GM21526 (cell line): ENCODE results near the gene SPAG16.
"Not testable (repeated sequence)": the region's sequence is repeated elsewhere in the genome, so short reads cannot be mapped to it uniquely, and the experiment has no call there.

Source experiments
- ATAC-seq: cut with Tn5 transposase; IDR thresholded peaks from one replicate; pipeline ENCODE4 v1.9.1; 2021; ENCODE audit warnings: moderate library complexity; ENCODE audit not compliant: unreplicated experiment, low FRiP score

The SPAG16 gene

DNA sequence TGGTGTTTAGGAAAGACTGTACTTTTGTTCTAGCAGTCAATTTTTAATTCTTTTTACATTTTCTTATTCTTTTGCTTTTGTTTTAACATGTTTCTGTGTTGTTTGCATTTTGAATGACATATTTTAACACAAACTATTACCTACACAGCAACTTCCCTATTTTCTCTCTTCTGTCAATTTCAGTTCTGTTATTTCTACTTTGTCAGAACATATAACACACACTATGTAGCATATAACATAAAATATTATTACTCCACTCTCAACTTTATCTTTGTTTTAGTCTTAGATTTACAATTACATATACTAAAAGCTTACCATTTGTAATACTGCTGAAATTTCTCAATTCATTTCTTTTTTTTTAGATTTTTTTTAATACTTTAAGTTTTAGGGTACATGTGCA is 753.9 kb downstream of the SPAG16 start:
- no peak for ATAC-seq

DNA sequence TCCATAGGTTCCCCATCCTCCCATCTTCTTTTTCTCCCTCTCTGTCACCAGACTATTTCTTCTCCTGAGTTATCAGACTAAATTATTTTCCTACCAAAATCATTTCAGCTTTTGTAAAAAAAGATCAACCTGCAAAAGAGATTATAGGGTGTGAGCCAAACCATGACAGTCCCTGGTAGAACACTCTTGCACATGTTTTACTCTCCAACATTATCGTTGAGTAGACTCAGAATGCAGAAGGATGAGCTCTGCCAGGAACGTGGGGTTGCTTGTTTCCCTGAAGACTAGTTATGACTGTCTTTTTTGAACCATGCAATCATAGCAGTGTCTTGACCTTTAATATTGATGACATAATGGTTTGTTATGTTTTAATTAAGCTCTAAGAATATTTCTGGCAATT is 766.5 kb downstream of the SPAG16 start:
- ATAC-seq, result no peak

DNA sequence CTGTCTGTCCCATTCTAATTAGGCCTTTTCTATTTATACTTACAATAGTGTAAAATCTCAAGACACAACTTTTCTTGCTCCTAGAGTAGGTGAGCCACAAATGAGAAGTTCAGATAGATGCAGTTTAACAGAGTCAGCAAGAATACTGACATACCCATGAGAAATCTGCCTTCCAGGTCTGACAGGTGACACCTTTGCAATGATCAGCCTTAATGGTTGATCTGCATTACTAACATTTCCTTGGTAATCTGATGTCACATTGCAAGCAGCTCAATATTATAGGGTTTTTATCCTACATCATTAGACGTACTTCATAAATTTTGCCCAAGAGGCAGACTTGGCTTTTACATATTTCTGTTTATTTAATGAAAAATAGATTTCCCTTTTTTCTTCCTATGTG is 767.3 kb downstream of the SPAG16 start:
- no peak for ATAC-seq

DNA sequence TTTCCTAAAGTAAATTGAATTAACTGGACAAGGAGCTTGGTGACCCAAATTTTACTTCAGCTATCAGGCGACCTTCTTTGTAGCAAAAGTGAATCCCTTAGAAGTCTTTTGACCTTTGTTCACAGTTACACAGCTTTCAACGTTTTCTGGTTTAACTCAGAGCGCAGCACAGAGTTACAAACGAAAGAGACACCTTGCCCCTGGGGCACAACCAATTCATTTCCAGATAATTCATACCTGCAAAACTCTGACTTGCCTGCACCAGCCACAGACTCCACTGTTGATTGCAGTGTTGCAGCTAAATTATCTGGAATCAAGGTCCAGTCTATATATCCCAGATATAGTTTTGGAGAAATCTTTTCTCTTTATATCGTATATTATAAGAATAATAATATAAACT is 768.0 kb downstream of the SPAG16 start:
- ATAC-seq, result no peak

DNA sequence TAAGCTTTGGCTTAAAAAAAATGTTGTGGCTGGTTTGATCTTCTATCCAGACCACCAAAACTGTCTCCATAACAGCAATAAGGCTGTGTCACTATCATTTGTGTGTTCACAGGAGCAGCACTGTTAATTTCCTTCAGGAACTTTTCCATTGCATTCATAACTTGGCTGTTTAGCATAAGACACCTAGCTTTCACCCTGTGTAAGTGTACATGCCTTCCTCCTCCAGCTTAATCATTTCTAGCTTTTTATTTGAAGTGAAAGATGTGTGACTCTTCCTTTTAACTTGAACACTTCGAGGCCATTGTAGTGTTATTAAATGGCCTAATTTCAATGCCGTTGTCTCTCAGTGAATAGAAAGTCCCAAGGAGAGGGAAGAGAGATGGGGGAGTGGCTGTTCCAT is 773.7 kb downstream of the SPAG16 start:
- no peak for ATAC-seq

DNA sequence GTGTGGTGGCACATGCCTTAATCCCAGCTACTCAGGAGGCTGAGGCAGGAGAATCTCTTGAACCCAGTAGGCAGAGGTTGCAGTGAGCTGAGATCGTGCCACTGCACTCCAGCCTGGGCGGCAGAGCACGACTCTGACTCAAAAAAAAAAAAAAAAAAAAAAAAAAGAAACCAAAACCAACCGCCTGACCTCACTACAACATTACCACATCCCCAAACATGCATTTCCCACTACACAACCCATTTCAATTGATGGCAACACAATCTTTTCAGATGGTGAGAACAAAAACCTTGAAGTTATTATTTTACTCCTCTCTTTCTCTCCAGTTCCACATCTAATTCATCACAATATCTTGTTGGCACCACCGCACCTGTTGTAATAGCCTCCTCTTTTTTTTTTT is 778.0 kb downstream of the SPAG16 start:
- ATAC-seq, result not testable (repeated sequence)

DNA sequence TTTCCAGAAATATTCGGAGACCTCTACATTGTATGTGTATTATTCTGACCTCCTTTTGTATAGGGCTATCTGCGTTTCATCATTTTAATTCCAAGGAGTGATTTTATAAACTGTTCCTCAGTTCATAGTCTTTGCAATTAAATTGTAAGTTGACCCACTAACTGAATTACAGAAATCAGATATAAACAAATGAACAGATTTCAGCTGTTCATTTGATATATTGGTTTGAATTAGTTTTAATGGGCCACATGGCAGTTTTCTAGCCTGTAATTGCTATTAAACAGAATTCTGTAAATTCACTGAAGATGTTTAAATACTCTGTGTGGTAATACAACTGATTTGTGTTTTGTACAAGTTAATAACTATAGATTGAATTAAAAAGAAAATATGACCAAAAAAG is 780.2 kb downstream of the SPAG16 start:
- no peak for ATAC-seq

DNA sequence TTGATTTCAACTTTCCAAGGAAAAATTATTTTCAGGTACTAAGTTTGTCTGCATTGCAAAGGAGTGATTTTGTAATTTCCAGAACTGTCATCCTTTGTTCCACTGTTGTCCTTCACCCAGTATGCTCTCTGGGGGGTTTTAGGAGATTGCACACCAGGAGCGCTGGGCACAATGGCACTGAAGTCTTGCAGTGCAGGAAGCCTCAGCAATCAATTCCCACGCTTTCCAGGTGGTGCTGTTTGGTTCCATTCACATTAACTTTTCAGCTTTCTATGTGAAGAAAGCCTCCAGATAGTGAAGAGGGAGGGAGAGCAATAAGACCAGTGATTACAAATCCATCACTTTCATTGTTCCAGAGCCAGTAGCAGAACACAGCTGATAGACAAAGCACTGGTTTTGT is 782.6 kb downstream of the SPAG16 start:
- ATAC-seq, result no peak

DNA sequence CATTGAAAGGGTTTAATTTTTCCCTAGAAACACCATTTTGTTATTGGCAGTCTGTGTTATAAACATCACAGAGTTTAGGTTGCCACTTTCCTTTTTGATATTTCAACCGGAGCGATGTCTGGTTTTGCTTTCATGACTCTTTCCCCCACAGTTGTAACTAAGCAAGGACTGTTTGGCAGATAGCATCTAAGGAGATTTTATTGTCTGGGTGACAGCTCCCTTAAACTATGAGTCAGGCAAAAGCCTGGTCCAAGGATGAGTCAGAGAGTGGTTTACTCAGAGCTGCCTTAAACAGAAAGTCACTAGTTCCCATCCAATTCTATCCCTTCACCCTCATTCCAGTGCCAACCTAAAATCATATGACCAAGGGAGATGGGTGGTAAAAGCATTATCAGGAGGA is 785.0 kb downstream of the SPAG16 start:
- no peak for ATAC-seq

DNA sequence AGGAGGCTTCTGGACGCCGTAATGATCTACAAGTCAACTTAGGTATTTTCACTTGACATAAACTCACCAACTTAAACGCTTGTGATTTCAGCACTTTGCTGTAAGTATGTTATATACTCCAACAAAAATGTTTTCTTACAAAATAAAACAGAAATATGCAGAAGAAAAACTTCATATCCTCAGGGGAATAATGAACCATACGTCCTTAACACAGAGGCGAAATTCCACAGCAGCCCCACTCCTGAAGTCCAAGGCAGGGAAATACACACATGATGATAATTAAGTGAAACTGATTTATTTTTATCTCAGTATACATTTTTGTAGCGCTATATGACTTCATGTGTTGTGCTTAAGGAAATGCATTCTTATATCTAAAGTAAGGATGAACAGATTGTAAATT is 791.2 kb downstream of the SPAG16 start:
- ATAC-seq, result no peak

DNA sequence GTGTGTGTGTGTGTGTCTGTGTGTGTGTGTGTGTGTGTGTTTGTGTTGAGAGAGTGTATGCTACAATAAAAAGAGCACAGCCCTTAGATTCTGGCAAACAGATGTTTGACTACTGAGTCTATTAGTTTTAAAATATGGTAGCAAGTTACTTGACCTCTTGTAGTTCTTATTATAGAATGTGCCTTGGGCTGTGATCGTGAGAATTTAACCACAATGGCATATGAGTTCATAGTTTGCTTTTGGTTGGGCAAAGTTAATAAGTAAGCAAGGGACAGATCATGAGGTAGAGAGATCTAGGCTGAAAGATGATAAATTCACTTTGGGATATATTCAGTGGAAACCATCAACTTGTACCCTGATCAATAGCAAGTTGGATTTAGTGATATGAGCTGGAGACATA is 792.3 kb downstream of the SPAG16 start:
- ATAC-seq, result no peak

DNA sequence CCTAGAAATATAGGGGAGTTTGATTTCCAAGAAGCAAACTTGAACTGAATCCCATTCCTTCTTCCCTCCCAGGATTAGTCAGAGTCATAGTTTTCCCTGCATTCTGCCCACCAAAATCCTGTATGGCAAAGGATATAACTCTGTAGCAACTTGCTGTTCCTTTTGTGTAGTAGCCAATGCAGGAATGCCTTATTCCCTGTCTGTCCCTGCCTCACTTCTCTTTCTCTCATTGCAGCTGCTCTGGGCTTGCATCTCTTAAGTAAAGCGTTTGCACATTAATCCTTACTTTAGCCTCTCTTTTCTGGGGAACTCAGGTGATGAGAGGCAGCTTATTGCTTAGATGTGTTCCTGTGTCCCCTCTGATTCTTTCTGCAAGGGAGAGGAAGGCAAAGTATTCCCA is 793.5 kb downstream of the SPAG16 start:
- no peak for ATAC-seq

DNA sequence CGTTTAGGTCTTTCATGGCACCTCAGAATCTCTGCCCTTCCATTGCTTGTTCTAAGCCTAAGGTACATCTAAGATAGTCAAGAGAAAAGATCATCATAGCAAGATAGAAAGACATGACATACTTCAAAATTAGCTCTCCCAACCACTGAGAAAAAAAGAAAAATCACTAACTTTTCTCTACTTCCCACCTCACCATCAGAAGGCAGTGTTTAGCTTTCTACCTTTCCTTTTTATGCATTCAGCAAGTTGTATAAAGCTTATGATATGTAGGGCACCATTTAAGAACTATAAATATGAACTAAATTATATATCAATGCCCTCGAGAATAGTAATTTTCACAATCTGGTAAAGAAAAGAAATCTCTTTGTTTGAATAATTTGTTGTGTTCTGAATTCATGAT is 794.8 kb downstream of the SPAG16 start:
- ATAC-seq, result no peak

DNA sequence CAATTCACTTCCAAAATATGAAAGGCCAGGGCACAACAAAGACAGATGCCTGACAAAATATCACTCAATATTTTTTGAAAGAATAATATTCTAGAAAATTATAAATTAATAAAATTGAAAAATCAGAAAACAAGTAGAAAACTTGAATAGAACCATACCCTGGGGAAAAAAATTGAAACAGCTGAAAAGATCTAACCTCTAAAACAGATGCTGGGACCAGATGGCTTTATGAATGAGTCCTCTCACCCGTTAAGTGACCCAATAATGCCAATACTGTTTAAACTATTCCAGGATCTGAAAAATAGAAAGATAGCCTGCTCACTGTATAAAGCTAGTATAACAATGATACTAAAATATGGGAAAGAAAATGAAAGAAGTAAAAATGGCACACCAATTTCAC is 804.3 kb downstream of the SPAG16 start:
- no peak for ATAC-seq

DNA sequence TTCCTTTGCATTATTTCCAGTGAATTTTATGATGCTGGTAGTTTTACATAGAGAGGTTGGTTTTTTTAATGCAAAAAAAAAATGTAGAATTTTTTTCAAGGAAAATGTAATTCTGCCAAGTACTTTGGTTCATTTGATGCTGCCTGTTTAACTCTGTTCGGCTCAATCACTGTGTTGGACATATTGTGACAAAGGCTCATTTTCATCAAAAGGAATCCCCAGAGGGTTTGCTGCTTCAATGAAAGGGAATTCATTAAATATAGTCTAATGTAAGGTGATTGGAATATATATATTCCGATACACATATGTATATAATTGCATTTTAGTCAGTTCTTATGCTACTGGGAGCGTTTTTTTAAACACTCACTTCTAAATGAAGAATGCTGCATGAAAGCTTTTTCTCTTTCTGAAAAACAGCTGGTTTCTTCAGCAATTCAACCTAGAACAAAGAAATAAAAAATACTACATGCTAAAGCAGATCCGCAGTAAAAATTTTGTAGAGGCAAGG is 812.0 kb downstream of the SPAG16 start:
- ATAC-seq, result no peak

DNA sequence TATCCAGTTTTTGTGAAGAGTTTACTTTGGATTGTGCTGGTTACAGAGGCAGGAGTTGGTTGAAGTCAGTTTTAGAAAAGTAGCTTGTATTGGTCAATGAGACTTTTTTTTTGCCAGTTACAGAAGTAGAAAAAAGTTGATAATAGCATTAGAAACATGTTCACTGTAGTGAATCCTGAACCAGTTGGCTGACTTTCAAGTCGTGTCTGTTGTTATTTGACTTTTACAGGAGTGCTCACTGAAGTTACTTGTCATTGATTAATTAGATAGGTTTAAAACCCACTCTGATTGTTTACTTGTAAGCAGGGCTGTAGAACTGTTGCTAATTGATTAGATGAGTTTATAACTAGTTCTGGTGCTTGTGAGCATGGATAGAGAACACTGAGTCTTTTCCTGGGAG is 814.5 kb downstream of the SPAG16 start:
- ATAC-seq, result no peak

DNA sequence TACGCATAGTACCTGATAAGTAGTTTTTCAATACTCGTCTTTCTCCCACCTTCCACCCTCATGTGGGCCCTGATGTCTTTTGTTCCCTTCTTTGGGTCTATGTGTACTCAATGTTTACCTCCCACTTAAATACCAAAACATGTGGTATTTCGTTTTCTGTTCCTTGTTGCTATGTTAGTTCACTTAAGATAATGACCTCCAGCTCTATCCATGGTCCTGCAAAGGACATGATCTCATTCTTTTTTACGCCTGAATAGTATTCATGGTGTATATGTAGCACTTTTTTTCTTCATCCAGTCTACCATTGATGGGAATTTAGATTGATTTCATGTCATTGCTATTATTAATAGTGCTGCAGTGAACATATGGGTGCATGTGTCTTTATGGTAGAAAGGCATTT is 816.2 kb downstream of the SPAG16 start:
- ATAC-seq, result no peak

DNA sequence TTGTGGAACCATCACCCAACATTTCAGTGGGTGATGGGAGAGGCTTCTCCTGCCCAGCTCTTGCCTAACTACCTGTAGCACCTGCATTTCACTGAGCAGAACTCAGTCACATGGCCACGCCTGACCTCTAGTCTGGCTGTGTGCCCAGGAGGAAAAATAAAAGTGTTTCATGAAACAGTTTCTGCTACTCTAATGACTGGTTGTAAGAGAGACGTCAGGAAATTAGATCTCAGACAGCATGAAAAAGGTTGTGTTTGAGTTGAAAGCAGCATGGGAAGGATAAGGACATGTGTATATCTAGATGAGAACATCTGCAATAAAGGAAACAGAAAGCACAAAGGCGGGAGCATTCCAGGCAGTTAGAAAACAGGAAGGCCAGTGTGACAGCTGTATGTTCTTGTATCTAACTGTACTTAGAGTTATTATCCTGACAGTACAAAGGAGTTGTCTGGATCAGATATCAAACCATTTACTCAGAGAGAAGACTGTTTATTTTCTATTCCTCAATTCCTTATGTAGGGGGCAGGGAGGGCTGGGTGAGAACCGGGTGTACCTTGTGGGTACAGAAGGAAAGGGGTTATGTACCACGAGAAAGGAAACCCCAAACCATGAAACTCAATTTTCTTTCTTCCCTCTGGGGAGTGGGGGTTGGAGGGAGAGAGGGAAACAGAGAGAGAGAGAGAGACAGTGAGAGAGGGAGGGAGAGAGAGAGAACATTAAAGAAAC is 819.2 kb downstream of the SPAG16 start:
- ATAC-seq, result no peak

DNA sequence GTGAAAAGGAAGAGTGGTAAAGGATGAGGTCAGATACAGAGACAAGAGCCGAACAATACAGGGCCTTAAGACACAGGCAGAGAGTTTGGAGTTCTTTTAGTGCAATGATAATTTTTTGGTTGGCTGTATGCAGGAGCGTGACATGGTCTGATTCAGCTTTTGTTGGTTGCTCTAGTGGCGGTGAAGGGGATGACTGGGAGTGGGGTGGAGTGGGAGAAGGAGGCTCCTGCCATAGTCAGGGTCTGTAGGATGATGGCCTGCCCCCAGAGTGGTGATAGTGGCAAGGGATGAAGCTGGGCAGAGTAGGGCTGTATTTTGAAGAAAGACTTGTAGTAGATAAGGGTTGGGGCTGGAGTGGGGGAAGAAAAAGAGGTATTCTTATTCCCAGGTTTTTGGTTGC is 820.0 kb downstream of the SPAG16 start:
- no peak for ATAC-seq

DNA sequence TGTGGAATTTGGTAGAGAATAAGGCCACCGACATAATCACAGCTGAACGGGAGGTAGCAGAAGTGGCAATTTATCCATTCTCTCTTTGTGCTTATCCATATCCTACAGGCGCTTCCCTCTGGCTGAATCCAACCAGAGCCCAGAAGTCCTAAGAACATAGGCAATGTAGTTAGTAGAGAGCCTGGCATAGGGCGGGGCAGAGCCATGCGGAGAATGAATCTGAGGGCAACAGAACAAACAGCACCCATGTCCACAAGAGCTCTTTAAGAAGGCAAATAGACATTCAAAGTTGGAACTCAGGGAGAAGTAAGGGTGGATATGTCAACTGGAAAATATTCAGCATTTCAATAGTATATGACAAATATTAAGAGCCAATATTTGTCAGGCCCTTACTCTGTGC is 820.7 kb downstream of the SPAG16 start:
- no peak for ATAC-seq

DNA sequence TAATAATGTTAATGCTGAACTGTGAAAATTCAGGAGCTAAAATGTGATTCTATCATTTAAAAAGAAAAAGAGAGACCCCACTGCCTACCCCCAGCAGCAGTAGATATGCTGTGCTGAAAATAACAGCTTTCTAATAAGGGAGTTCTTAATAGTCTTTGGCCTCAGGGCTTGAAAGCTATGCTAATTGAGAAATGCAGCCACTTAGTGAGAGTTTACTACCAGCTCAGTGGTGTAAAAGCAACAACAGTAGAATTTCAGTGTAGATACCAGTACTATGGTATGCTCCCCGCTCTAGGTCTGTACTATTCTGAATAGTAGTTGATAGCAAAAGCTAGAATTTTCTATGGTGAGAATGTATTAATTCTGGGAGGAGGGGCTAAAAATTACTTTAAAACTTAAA is 823.5 kb downstream of the SPAG16 start:
- ATAC-seq, result no peak

DNA sequence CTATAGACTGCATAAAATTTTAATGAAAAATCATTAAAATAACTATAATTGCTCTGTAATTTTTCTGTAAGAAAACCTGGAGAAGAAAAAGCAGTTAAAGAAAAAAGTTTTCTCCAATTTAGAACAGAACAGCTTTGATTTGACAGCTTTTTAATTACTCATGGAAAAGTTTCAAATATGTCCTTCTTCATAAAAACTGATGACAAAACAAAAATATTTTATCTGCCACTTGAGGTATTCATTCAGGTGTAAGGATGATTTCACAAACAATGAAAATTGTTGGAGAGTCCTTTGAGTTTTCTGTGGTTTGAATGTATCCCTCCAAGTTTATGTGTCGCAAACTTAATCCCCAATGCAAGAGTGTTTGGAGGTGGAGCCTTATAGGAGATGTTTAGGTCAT is 824.3 kb downstream of the SPAG16 start:
- no peak for ATAC-seq

DNA sequence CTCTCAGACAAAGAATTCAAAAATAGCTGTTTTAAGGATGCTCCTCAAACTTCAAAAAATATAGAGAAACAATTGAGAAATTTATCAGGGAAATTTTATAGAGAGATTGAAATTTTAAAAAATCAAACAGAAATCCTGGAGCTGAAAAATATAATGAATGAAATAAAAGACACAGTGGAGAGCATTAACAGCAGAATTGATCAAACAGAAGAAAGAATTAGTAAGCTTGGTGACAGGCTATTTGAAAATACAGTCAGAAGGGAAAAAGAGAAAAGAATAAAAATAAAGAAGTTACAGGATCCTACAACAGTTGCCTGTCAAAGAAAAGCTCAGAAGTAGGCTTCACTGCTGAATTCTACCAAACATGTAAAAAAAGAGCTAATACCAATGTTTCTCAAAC is 832.8 kb downstream of the SPAG16 start:
- ATAC-seq, result no peak
